Colon (tissue), 2 donors: ENCODE measurements around the gene DCDC2C.

Experiments used
- FAIRE-seq: peaks from 2 replicates; lab custom pipeline; 2012; peaks lifted over from hg19 to GRCh38; lab: Jason Lieb, UNC
- donor health status: control.
- donor health status: control.

Gene DCDC2C

DNA sequence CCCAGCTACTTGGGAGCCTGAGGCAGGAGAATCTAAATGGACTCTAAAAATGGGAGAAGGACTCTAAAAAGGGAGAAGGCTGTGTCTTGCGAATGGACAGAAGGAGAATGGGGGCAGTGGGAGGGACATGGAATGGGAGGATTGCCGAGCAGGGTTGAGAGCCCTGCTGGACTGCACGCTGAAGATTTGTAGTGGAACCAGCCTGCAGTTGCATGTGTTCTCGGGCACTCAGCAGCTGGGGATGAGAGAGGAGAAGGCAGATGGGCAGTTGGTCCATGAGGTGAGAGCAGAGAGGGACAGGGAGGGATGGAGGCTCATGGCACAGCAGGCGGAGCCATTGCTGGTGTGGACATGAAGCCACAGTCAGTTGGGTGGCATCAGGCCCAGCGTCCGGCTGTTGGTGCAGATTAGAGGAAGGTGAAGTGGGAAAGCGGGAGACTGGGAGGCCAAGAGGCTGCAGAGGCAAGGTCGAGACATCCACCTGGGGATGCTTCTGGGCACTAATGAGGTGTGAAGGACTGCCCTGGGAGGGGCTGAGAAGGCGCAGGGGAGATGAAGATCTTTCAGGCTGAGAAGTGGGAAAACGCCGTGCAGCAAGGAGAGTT lies 40.7 kb downstream of the DCDC2C start:
- FAIRE-seq: no peak

DNA sequence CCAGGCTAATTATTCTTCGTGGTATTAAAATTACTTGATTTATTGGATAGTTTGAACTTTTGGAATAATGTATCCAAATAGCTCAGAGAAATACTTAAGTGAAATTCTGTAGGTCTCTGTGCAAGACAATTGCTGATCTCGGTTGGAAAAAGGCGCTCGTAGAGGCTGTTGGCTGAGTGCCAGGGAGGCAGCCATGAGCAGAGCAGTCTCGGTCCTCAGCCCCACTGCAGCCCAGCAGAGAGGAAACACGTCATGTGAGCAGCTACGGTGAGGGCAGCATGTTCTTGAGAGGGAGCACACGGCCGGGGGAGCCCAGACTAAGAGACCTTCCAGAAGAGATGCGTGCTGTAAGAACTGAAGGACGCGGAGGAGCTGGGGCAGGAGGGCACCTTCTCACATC lies 42.5 kb downstream of the DCDC2C start:
- no peak for FAIRE-seq

DNA sequence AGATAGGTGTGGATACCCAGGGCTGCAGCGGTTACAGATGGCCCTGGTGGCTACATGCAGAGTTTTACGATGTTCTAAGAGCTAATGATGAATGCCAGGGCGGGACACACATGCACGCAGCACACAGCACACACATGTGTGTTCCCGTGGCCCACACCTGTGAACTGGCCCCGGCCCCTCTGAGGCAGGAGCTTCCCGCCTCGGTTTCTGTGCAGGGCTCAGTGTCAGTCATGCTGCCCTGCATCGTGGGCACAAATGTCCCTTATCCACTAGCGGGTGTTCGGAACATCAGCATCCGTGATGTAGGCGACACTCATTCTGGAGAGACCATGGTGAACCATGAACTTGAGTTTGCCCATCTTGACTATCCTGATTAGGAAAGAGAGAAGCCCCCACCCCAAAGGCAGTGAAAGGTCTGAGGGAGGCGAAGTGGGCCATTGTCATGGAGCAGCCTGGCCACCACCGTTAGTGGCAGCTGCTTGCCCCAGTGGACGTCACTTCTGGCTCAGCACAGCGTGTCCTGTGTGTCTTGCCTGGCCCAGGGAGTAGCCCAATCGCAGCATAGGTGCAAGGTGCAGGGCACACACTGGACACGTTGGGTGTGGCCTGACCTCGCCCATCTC lies 43.8 kb downstream of the DCDC2C start:
- no peak for FAIRE-seq

DNA sequence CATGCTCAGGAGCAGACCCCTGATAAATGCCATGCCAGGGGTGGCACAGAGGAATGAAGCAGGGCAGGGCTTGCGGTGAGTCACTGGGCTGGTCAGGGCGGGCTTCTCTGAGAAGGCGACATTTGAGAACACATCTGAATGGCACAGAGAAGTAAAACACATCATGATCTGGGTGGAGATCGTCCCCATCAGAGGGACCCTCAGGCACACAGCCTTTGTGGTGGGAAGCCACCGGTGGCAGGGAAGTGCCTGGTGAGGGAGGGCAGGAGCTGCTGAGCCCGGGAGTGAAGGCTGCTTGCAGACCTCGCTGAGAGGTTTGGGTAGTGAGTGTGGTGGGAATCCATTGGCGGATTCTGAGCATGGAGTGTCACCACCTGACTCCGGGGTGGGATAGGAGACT lies 44.5 kb downstream of the DCDC2C start:
- no peak for FAIRE-seq

DNA sequence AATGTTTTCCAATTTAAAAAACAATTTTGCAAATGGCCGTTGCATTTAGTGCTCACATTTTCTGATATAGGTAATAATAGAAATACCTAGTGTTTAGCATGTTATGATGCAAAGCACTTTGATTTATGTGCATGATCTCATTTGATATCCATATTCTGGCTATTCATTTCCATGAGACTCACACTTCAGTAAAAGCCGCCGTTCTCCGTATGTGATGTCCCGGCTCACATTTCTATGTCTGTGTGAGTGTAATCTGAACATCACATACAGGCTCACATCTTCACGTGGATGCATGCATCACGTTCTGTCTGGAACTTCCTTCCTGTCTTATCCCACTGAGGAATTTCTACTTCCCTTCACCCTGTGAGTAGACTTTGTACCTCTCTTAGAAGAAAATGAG lies 45.8 kb downstream of the DCDC2C start:
- FAIRE-seq: no peak

DNA sequence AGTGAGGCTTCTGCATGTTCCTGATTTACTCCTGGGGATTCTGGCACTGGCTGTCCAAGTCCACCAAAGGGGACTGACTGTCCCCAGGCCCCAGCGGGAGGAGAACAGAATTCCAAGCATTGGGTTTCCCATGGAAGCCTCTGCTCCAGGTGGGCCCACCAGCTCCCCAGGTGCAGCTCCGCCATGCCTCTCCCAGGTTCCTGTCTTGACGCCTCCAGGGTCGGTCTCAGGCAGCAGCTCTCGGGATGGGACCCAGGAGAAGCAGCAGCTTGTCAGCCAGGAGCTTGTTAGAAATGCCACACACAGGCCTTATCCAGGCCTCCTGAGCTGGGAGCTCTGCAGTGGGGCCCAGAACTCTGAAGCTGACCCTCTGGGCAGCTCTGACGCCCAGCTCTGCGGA lies 47.9 kb downstream of the DCDC2C start:
- FAIRE-seq: no peak

DNA sequence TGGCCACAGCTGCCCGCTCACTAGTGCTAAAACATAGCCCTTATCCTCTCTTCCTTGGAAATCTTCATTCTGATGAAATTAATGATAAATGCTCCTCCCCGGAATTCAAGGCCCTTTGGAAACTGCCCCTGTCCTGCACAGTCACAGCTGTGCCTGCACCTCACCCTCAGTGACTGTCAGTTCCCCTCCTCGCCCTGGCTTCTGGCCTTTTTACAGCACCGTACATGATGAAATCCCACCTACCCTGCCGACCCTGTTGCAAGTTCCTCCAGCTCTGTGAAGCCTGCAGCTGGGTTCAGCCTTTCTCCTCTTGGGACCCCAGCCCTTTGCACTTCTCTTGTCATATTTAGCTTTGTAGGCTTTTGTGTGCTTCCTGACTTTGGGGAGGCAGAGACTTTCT lies 48.4 kb downstream of the DCDC2C start:
- no peak for FAIRE-seq

DNA sequence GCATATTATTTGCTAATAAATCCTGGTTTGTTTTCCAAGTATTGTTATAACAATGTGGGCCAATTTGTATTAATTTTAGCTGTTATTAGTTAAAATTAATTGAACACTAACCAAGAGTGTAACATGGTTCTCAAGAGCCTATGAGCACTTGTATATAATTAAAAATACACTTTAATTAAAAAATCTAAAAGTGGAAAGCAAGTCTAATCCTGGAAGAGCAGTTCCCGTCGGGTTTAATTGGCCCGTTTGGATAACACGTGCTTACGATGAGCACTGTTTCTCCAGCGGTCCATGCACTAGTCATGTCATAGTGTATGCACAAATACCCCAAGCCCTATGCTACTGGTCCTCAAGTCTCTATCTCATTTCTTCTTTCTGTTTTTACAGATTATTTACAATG lies 49.0 kb downstream of the DCDC2C start:
- no peak for FAIRE-seq

DNA sequence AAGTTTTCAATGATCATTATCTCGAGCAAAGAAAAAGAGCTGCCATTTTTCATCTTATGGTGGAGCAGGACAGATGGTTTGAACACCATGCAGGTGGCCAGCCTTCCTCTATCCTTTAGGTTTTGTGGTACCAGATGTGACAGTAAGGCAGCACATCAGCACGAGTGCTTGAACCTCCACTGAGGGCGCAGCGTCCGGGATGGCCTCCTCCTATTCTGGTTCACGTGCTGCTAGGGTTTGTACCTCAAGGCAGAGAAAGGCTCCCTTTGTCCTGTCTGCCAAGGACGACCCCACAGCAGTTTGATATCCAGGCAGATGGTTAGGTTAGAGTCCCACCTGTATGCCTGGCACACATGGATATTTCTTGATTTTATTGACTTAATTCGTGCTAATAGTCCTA lies 50.2 kb downstream of the DCDC2C start:
- no peak for FAIRE-seq

DNA sequence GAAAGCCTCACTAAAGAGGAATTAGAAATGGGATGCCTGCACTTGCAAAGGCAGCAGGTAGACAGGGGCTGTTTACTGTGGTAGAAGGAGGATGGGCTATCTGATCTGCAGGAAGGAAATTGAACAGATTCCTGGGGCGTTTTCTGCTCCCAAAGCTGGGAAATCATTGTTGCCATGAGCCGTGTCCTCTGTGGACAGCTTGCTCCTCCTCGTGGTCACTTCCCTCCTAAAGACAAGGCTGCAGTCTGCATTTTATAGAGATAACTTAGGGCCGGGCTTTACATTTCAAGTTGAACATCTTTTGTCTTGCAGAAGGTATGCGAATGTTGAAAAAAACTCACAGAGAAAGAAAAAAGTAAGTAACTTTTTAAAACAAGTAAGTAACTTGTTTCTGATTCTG lies 50.9 kb downstream of the DCDC2C start:
- no peak for FAIRE-seq

DNA sequence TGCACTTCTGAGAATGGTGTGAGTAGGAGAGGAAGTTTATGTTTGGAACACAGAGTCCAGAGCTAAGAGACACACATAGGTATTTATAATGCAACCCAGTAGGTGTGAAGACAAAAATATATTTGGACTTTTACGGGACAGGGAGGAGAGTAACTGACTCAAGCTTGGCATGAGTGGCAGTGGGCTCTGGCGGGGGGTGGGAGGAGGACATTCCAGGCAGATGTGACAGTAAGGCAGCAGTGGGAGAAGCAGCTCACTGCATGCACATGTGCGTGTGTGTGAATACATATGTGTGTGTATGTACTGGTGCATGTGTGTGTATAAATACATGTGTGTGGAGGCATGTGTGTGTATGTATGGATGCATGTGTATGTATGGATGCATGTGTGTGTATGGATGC lies 51.4 kb downstream of the DCDC2C start:
- no peak for FAIRE-seq

DNA sequence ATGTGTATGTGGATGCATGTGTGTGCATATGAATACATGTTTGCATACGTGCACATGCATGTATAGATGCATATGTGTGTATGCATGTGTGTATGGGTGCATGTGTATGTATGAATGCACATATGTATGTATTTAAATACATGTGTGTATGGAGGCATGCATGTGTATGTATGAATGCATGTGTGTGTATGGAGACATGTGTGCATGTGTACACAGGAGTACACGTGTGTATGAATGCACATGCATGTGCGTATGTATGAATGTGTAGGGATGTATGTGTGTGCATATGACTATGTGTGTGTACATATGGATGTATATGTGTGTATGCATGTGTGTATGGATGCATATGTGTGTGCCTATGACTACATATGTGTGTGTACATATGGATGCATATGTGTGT lies 51.9 kb downstream of the DCDC2C start:
- FAIRE-seq: no peak

DNA sequence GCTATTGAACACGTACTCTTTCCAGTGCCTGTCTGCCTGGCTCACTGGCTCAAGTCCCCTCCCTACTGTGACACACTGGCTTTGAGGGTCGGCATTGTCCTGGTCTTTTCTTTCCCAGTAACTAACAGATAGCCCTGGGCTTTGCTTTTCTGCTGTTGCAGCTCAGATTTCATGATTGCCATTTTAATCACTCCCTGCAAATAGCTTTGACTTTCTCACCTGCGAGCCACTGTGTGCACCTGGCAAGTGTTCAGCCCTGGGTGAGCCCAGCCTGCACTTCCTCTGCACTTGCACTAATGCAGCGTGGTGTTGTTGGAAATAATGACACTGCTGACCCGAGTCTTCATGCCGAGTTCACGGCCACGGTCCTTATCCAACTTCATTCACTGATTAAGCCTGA lies 52.9 kb downstream of the DCDC2C start:
- no peak for FAIRE-seq

DNA sequence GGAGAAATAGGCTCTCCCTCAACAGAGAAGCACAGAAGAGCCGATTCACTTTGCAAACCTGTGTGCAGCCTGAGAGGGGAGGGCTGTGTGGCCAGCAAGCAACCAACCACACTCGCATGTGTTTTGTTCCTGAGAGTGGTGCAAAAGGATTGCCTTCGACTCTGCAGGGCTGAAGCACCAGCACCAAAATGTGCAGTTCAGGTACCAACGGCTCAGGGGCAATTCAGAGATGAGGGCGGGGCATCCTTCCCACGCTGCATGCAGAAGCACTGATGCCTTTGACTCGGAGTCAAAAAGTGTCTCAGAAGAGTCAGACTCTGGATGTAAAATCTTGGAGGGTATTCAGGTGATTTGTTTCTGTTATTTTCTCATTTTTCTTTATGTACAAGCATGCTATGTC lies 55.5 kb downstream of the DCDC2C start:
- no peak for FAIRE-seq

DNA sequence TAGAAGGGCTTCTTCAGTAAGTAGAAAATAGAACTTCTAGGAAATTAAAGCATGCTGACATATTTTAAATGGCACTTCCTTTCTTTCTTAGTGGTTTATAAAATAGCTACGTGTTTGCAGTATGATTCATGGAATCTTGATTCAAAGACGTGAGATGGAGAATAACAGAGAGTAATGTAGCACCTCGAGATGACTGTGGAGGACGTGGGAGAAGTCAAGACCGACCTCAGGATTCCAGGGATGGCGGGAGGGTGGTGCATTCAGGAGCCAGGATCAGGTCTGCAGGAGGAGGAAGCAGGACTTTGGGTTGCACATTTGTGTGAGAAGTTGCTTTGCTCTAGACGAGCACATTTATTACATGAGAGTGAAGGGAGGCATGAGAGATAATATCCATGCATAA lies 56.0 kb downstream of the DCDC2C start:
- no peak for FAIRE-seq

DNA sequence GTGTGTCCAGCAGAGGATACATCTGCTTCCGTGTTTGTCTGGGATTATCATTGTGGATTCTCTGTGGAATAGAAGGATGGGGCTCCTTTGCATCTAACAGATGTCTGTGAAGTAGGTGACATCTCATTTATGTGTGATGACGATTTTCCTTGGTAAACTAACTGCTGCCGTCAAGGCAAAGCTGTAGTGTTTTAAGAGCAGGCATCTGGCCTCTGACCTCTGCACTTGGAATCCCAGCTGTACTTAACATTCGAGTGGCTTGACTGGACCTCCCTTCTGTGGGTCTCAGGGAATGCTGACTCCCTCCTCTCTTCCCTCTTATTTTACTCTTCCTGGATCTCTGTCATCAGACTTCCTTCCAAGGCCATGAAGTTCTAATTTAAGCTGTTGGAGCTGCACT lies 56.4 kb downstream of the DCDC2C start:
- FAIRE-seq: no peak

DNA sequence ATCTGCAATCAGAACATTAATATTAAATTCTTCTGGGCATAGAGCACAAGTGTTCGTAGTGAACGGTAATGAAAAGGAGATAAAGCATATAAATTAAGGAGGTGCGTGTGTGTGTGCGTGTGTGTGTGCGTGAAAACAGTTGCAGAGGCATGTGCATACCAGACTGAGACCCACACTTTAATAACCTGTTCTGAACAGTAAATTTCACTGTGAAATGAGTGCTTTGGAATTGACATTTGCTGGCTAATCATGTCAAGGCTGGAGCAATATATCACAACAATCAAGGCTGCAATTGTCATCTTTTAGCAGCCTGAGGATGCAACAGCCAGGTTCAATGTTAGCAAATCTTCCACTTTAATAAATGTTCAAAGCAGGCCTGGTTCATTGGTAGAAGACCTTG lies 57.9 kb downstream of the DCDC2C start:
- FAIRE-seq: no peak

DNA sequence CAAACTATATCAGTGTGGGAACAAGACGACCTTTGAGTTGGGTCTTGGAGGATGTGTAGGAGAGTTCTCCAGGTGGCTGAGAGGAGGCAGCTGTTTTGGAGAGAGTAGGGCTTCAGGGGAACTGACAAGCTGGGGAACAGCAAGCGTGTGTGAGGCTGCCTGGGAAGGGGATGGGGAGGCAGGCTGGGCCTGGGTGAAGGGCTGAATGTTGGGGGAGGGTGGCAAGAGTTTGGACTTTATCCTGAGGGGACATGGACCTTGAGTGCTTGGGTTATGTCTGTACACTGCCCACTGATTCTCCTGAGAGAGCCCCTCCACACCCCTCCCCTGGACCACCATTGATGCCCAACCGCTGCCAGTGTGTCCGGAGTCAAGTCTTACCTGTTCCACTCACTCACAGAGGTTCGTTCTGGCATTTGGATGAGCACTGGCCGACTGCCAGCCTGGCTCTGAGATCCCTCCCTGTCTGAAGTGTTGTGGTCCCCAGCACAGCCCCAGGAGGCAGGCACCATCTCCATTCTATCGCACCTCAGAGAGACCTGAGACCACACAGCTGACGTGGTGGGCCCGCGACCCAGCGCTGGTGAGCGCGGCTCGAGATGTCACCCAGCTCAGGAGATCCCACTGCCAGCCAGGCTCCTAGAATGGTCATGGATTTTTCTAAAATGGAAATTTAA lies 59.5 kb downstream of the DCDC2C start:
- no peak for FAIRE-seq

DNA sequence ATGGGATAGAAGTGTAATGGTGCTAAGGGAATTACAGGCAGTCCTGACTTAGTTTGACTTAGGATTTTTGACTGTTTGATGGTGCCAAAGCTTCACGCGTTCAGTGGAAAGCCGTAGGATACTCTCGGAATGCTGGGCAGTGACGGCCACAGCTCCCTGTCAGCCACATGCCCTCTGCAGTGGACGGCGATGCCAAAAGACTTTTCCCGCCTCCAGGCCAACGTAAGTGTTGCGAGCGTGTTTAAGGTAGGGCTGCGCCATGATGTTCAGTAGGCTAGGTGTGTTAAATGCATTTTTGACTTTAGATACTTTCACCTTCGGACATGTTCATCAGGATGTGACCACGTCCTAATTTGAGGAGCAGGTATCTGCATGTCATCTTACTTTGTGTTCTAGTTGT lies 63.4 kb downstream of the DCDC2C start:
- no peak for FAIRE-seq

DNA sequence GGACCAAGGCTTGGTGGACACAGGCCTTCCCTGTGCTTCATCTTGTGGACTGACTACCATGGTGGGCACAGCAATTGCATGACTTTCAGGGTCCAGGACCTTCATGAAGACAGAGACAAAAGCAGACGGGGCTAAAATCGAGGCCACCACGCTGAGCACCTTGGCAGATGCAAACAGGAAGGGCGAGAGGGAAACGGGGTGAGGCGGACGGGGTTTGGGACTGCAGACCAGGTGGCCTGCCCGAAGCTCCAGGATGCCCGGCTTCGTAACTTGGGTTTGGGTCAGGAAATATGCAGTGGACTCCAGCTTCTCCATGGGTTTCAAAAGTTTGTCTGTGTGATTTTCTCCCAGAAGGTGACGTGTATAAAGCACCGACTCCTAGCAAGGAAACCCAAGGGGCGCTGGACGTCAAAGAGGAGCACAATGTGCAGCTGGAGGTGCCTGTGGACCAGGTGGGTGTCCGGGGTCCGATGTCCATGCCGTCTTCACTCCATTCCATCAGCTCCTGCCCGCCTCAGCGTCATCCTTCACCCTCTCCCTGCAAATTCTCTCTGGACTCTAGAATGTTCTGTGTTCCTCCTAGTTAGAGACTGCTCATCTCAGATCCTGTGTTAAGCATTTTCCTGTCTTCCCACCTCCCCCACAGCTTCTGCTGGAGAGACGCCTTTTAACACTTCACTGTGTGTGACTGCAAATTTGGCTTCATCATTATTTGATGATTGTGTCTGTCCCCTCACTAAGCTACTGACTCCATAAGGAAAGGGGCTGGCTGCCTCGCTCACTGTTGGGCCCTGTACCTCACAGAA lies 65.8 kb downstream of the DCDC2C start:
- FAIRE-seq: no peak

DNA sequence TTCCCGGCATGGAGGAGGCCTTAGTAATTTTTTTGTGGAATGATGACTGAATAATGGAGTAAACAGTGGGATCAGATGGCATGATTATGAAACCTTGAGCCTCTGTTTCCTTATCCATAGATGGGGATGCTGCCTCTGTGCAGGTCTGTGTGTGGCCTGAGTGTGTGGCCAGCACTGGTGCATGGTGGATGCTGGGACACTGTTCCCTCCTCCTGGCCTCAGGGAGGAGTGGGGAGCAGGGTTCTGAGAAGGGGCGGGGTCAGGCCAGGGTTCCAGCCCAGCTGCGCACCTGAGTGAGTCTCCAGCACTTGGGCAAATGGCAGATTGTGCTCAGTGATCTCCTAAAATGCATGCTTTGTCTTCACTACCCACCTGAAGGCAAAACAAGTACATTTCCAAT lies 66.4 kb downstream of the DCDC2C start:
- FAIRE-seq: no peak

DNA sequence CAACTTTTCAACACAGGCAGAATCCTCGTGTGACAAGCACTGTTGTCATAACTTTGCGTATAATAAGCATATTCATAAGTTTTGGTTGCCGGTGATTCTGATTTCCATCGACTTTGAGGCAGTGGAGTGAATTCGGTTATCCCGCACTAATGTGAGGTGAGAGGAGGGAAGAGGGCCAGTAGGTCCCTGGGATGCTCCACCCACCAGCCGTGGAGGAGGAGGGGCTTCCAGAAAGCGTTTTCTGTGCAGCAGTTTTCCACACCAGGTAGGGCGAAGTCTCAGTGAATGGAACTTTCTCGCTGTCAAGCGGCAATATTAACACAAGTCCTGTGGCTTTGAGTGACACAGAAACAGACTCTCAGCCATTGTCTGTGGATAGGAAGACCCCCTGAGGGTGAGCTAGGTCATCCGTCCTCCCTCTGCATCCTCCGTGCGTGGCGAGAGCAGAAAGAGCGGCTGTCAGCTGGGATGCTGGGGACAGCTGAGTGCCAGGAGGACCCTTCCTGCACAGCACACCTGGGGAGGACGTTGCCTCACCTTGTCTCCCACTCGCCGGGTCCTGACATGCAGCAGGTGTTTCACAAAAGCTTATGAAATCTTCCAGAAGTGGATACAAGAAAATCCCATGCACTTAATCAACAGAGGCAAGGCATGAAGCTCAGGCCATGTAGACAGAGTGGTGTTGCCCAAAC lies 67.5 kb downstream of the DCDC2C start:
- FAIRE-seq: no peak

DNA sequence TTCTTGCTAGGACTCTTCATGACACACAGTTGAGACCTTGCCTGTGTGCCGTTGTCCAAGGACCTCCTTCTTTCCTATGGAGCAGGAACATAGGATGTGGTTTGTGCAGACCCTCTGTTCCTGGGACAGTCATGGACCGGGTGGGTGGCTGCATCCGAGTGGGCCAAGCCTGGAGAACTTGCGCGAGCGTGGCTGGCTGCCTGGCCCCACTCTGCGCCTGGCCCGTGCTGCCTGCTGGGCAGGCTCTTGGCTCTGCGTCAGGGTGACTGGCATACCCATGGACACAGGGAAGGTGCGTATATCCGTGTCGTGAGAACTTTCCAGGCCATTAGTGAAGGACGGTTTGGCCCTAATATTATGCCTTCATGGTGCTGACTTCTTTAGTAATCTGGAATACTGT lies 68.2 kb downstream of the DCDC2C start:
- no peak for FAIRE-seq
